ENCODE measurements around the gene WDR93. TPM values are rescaled to one million over a fixed set of nuclear protein-coding genes. Genes with fewer than 3 reads are reported as not detected.
"Not testable (repeated sequence)": the region's sequence is repeated elsewhere in the genome, so short reads cannot be mapped to it uniquely, and the experiment has no call there.

The WDR93 gene
- total RNA-seq, 4 donors from 2014 or later: 1.5 TPM; not detected in 3

- no peaks in the 10 kb centered on the region for H3K27me3 ChIP-seq
- H3K27ac ChIP-seq: no peak overlapping the region
- no peaks in the 10 kb centered on the region for H3K9me3 ChIP-seq
- no peak overlapping the region for H3K4me3 ChIP-seq
- TF ChIP-seq CTCF (IDR thresholded peaks at IDR 0.05): no peak
- no peaks in the 10 kb centered on the region for H3K36me3 ChIP-seq
- no peak for DNase-seq
- intact Hi-C loops (cut with DNase I; ENCODE audit: low total_unique reads): no loop called here
- H3K4me1 ChIP-seq: no peaks in the 10 kb centered on the region
These were observed 94.6 kb downstream of the WDR93 start for GRCh38 chr15:89785064-89785773.

- no peak overlapping the region for H3K27ac ChIP-seq
- no peak overlapping the region for H3K4me3 ChIP-seq
- H3K4me1 ChIP-seq: no peaks in the 10 kb centered on the region
- no peak for DNase-seq
- intact Hi-C loops (cut with DNase I; ENCODE audit: low total_unique reads): no loop called here
- no peaks in the 10 kb centered on the region for H3K9me3 ChIP-seq
- H3K27me3 ChIP-seq: no peaks in the 10 kb centered on the region
- no peaks in the 10 kb centered on the region for H3K36me3 ChIP-seq
- no peak for TF ChIP-seq CTCF (IDR thresholded peaks at IDR 0.05)
- no peak for TF ChIP-seq POLR2A (IDR thresholded peaks at IDR 0.05)
These were observed 95.1 kb downstream of the WDR93 start for GRCh38 chr15:89785774-89786140.

DNA sequence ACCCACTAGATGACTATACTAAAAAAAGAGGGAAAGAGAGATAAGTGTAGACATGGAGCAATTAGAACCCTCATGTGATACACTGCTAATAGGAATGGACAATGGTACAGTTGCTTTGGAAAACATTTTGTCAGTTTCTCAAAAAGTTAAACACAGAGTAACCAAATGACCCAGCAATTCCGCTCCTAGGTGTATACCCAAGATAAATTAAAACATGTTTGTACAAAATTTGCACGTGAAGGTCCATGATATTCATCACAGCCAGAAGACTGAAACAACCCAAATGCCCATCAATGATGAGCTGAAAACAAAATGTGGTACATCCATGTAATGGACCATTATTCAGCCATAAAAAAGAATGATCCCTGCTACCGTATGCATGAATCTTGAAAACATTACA is 97.3 kb downstream of the WDR93 start:
- no peak for DNase-seq
- intact Hi-C loops (cut with DNase I; ENCODE audit: low total_unique reads): no loop called here
- TF ChIP-seq CTCF (IDR thresholded peaks at IDR 0.05) (no peak), POLR2A (IDR thresholded peaks at IDR 0.05) (no peak)
- no peak overlapping the region for H3K27ac ChIP-seq
- no peaks in the 10 kb centered on the region for H3K9me3 ChIP-seq
- no peaks in the 10 kb centered on the region for H3K36me3 ChIP-seq
- H3K4me1 ChIP-seq: no peaks in the 10 kb centered on the region
- no peaks in the 10 kb centered on the region for H3K27me3 ChIP-seq
- no peak overlapping the region for H3K4me3 ChIP-seq

GRCh38 chr15:89788585-89788984 is 98.0 kb downstream of the WDR93 start:
- DNase-seq; H3K4me3 ChIP-seq; H3K4me1 ChIP-seq; H3K27me3 ChIP-seq; intact Hi-C loops (cut with DNase I; ENCODE audit: low total_unique reads); H3K27ac ChIP-seq; H3K36me3 ChIP-seq; H3K9me3 ChIP-seq: not testable (repeated sequence)

- intact Hi-C loops (cut with DNase I; ENCODE audit: low total_unique reads): no loop called here
- DNase-seq: no peak
- TF ChIP-seq CTCF (IDR thresholded peaks at IDR 0.05): no peak
- no peak for TF ChIP-seq POLR2A (IDR thresholded peaks at IDR 0.05)
- Histone ChIP-seq H3K36me3 (no peaks in the 10 kb centered on the region), H3K9me3 (no peaks in the 10 kb centered on the region), H3K4me1 (no peaks in the 10 kb centered on the region), H3K27ac (no peak overlapping the region), H3K27me3 (no peaks in the 10 kb centered on the region), H3K4me3 (no peak overlapping the region)
These were observed 99.6 kb downstream of the WDR93 start for GRCh38 chr15:89790206-89790605.

GRCh38 chr15:89790661-89791060 is 100.0 kb downstream of the WDR93 start:
- H3K27ac ChIP-seq: no peak overlapping the region
- intact Hi-C loops (cut with DNase I; ENCODE audit: low total_unique reads): no loop called here
- H3K9me3 ChIP-seq: no peaks in the 10 kb centered on the region
- no peaks in the 10 kb centered on the region for H3K27me3 ChIP-seq
- no peak for DNase-seq
- no peaks in the 10 kb centered on the region for H3K36me3 ChIP-seq
- H3K4me3 ChIP-seq: no peak overlapping the region
- H3K4me1 ChIP-seq: no peaks in the 10 kb centered on the region
- TF ChIP-seq CTCF (IDR thresholded peaks at IDR 0.05) (no peak), POLR2A (IDR thresholded peaks at IDR 0.05) (no peak)

Measured in uterus (tissue), 4 donors.